ENCODE measurements around the gene NRDC. TPM values are rescaled to one million over a fixed set of nuclear protein-coding genes. Genes with fewer than 3 reads are reported as not detected.

The NRDC gene
- total and polyA plus RNA-seq, 2 of the 8 experiments (the other 6 are each of a cell fraction or from before 2014, with no cell fraction given) = 70.2 to 182 TPM

DNA sequence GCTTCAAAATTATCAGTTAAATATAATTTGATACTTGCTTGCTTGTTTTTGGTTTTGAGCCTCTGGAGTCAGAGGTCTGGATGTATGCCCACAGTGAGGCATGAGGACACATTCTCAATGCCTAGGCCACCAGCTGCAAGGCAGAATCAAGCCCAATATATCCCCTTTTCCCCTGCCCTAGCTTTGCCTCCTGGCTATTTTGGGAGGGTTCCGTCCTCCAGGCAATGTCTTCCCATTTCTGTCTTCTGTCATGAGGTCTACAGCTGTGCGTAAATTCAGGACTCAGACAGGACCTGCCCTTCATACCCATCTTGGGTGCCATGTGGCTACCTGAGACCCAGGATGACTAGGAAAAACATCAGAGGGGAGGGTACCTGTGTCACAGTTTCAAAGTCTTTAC, 19.2 kb downstream of the NRDC start (continued):
- no peak for TF ChIP-seq CREB1 (IDR thresholded peaks at IDR 0.05)
- no peak for TF ChIP-seq SAP30 (IDR thresholded peaks at IDR 0.05; ENCODE audit: insufficient read depth, insufficient replicate concordance, low read length)
- TF ChIP-seq CBX5 (IDR thresholded peaks at IDR 0.05; ENCODE audit: low read depth, low read length) = no peak
- TF ChIP-seq POU5F1 (IDR thresholded peaks at IDR 0.05; ENCODE audit: low read depth, low read length) = no peak

Data from H1 (cell line).